Measurements from ENCODE around the gene PMPCA.

DNA sequence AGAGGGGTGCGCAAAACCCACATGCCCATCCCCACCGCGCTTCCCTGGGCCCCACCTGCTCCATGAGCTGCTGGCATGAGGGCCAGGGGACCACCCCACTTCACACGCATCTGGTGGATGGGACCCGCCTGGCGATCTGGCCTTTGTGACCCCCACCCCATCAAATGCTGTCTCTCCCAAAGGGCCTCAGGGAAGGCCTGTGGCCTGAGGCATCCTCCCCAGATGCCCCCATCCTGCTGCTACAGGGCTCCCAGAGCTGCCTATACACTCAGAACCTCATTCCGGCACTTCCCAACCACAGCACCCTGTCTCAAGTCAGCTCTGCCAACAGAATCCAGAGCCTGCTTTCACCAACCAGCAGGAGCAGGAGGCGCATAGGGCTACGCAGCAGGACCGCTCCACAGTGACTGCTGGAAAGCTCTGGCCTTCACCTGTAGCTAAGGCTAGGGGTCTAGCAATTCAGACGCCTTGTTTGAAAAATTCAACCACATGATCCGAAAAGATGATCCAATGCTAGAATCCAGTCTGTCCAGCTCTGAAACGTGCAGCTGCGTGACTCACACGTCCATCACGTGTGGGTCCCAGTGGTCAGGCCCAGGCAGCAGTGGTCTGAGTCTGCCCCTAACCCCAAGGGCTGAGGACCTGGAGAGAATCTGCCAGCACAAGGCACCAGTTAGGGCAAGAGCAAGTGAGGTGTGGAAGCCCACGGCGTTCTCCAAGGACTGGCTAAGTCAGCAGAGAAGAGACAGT lies 9.1 kb upstream of the PMPCA start:
- TF ChIP-seq TCF12 (IDR thresholded peaks at IDR 0.05) (no peak), TCF12 (CRISPR knock-in tag; IDR thresholded peaks at IDR 0.05) (no peak), NFYB (CRISPR knock-in tag; IDR thresholded peaks at IDR 0.05) (no peak), MIER3 (CRISPR knock-in tag; IDR thresholded peaks at IDR 0.05; ENCODE audit: borderline replicate concordance) (no peak), EZH2 (conservative IDR thresholded peaks at IDR 0.05; ENCODE audit: low read depth, low read length) (no peak)
- TF ChIP-seq, protein P1, sequence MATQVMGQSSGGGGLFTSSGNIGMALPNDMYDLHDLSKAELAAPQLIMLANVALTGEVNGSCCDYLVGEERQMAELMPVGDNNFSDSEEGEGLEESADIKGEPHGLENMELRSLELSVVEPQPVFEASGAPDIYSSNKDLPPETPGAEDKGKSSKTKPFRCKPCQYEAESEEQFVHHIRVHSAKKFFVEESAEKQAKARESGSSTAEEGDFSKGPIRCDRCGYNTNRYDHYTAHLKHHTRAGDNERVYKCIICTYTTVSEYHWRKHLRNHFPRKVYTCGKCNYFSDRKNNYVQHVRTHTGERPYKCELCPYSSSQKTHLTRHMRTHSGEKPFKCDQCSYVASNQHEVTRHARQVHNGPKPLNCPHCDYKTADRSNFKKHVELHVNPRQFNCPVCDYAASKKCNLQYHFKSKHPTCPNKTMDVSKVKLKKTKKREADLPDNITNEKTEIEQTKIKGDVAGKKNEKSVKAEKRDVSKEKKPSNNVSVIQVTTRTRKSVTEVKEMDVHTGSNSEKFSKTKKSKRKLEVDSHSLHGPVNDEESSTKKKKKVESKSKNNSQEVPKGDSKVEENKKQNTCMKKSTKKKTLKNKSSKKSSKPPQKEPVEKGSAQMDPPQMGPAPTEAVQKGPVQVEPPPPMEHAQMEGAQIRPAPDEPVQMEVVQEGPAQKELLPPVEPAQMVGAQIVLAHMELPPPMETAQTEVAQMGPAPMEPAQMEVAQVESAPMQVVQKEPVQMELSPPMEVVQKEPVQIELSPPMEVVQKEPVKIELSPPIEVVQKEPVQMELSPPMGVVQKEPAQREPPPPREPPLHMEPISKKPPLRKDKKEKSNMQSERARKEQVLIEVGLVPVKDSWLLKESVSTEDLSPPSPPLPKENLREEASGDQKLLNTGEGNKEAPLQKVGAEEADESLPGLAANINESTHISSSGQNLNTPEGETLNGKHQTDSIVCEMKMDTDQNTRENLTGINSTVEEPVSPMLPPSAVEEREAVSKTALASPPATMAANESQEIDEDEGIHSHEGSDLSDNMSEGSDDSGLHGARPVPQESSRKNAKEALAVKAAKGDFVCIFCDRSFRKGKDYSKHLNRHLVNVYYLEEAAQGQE (IDR thresholded peaks at IDR 0.05; ENCODE audit: borderline replicate concordance in 1 of 2, low read depth in 1 of 2, low read length in 2 of 2): no peak
- TF ChIP-seq, protein P2, sequence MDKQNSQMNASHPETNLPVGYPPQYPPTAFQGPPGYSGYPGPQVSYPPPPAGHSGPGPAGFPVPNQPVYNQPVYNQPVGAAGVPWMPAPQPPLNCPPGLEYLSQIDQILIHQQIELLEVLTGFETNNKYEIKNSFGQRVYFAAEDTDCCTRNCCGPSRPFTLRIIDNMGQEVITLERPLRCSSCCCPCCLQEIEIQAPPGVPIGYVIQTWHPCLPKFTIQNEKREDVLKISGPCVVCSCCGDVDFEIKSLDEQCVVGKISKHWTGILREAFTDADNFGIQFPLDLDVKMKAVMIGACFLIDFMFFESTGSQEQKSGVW (CRISPR knock-in tag; IDR thresholded peaks at IDR 0.05; ENCODE audit: borderline replicate concordance): no peak
- TF ChIP-seq, protein P3, sequence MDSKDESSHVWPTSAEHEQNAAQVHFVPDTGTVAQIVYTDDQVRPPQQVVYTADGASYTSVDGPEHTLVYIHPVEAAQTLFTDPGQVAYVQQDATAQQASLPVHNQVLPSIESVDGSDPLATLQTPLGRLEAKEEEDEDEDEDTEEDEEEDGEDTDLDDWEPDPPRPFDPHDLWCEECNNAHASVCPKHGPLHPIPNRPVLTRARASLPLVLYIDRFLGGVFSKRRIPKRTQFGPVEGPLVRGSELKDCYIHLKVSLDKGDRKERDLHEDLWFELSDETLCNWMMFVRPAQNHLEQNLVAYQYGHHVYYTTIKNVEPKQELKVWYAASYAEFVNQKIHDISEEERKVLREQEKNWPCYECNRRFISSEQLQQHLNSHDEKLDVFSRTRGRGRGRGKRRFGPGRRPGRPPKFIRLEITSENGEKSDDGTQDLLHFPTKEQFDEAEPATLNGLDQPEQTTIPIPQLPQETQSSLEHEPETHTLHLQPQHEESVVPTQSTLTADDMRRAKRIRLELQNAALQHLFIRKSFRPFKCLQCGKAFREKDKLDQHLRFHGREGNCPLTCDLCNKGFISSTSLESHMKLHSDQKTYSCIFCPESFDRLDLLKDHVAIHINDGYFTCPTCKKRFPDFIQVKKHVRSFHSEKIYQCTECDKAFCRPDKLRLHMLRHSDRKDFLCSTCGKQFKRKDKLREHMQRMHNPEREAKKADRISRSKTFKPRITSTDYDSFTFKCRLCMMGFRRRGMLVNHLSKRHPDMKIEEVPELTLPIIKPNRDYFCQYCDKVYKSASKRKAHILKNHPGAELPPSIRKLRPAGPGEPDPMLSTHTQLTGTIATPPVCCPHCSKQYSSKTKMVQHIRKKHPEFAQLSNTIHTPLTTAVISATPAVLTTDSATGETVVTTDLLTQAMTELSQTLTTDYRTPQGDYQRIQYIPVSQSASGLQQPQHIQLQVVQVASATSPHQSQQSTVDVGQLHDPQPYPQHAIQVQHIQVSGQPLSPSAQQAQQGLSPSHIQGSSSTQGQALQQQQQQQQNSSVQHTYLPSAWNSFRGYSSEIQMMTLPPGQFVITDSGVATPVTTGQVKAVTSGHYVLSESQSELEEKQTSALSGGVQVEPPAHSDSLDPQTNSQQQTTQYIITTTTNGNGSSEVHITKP (CRISPR knock-in tag; IDR thresholded peaks at IDR 0.05; ENCODE audit: low read depth): no peak

Data from HepG2 (cell line).